HG03354 (cell line): ENCODE data around the gene ELAPOR1.

Experiments used
- ATAC-seq: cut with Tn5 transposase; IDR thresholded peaks from one replicate; pipeline ENCODE4 v1.9.1; 2021; ENCODE audit warnings: mild to moderate bottlenecking; ENCODE audit not compliant: unreplicated experiment, poor library complexity, severe bottlenecking

ELAPOR1 gene

GRCh38 chr1:109095631-109096030 is 18.3 kb upstream of the ELAPOR1 start:
- ATAC-seq, result no peak

- ATAC-seq, result no peak
Observed at GRCh38 chr1:109096120-109096519, 17.8 kb upstream of the ELAPOR1 start.

- ATAC-seq, result peak; percentile 89
Observed at GRCh38 chr1:109099938-109100773, 13.8 kb upstream of the ELAPOR1 start.

- no peak for ATAC-seq
Observed at GRCh38 chr1:109104364-109105151, 9.4 kb upstream of the ELAPOR1 start.

GRCh38 chr1:109105881-109106280 is 8.0 kb upstream of the ELAPOR1 start:
- no peak for ATAC-seq

GRCh38 chr1:109107785-109108184 is 6.1 kb upstream of the ELAPOR1 start:
- ATAC-seq, result no peak

- no peak for ATAC-seq
Observed at GRCh38 chr1:109109906-109110305, 4.0 kb upstream of the ELAPOR1 start.

- ATAC-seq, result no peak
Observed at GRCh38 chr1:109111386-109112055, 2.4 kb upstream of the ELAPOR1 start.

- ATAC-seq, result peak; percentile 38
Observed at GRCh38 chr1:109112056-109112651, 1.8 kb upstream of the ELAPOR1 start.

- peak; percentile 67 for ATAC-seq
Observed at GRCh38 chr1:109112652-109113285, 1.1 kb upstream of the ELAPOR1 start.

GRCh38 chr1:109114342-109114674 is 393 bp downstream of the ELAPOR1 start:
- no peak for ATAC-seq

GRCh38 chr1:109115685-109116084 is 1.8 kb downstream of the ELAPOR1 start:
- no peak for ATAC-seq

GRCh38 chr1:109116286-109116685 is 2.4 kb downstream of the ELAPOR1 start:
- no peak for ATAC-seq

- no peak for ATAC-seq
Observed at GRCh38 chr1:109118089-109118488, 4.2 kb downstream of the ELAPOR1 start.

- ATAC-seq, result no peak
Observed at GRCh38 chr1:109120356-109120755, 6.4 kb downstream of the ELAPOR1 start.

- no peak for ATAC-seq
Observed at GRCh38 chr1:109131059-109131458, 17.1 kb downstream of the ELAPOR1 start.

GRCh38 chr1:109131800-109132199 is 17.9 kb downstream of the ELAPOR1 start:
- no peak for ATAC-seq

GRCh38 chr1:109133002-109133706 is 19.2 kb downstream of the ELAPOR1 start:
- ATAC-seq, result no peak

- ATAC-seq, result peak; percentile 77
Observed at GRCh38 chr1:109133815-109134214, 19.9 kb downstream of the ELAPOR1 start.
